Measurements from ENCODE around the gene SETMAR. TPM values are rescaled to one million over a fixed set of nuclear protein-coding genes. Genes with fewer than 3 reads are reported as not detected.

The SETMAR gene
- total RNA-seq, 3 donors from 2014 or later: 11.3 to 15.4 (median 13.2) TPM

GRCh38 chr3:4334548-4334947 is 31.4 kb downstream of the SETMAR start:
- no peaks in the 10 kb centered on the region for H3K4me1 ChIP-seq (ENCODE audit: low read depth)
- no peak overlapping the region for H3K4me3 ChIP-seq
- DNase-seq: no peak
- no peak for TF ChIP-seq CTCF (IDR thresholded peaks at IDR 0.05)
- intact Hi-C loops (cut with DNase I, micrococcal nuclease): no loop called here
- H3K36me3 ChIP-seq (ENCODE audit: low read depth): no peaks in the 10 kb centered on the region
- peaks cover under 1% of the 10 kb centered on the region for H3K9me3 ChIP-seq
- no peak for ATAC-seq

GRCh38 chr3:4335840-4336562 is 32.8 kb downstream of the SETMAR start:
- H3K4me3 ChIP-seq: no peak overlapping the region
- H3K4me1 ChIP-seq (ENCODE audit: low read depth): no peaks in the 10 kb centered on the region
- intact Hi-C loops (cut with DNase I, micrococcal nuclease): no loop called here
- H3K36me3 ChIP-seq (ENCODE audit: low read depth): no peaks in the 10 kb centered on the region
- H3K9me3 ChIP-seq: no peaks in the 10 kb centered on the region
- DNase-seq (no peak), ATAC-seq (no peak)
- TF ChIP-seq CTCF (IDR thresholded peaks at IDR 0.05): no peak

- no peak for ATAC-seq
- DNase-seq: no peak
- Histone ChIP-seq H3K36me3 (ENCODE audit: low read depth) (no peaks in the 10 kb centered on the region), H3K9me3 (no peaks in the 10 kb centered on the region), H3K4me1 (ENCODE audit: low read depth) (no peaks in the 10 kb centered on the region), H3K4me3 (no peak overlapping the region)
- TF ChIP-seq CTCF (IDR thresholded peaks at IDR 0.05): no peak
- intact Hi-C loops (cut with DNase I, micrococcal nuclease): no loop called here
These were observed 33.8 kb downstream of the SETMAR start for GRCh38 chr3:4336850-4337546.

- intact Hi-C loops (cut with DNase I, micrococcal nuclease): no loop called here
- ATAC-seq: no peak
- H3K4me3 ChIP-seq: no peak overlapping the region
- TF ChIP-seq CTCF (IDR thresholded peaks at IDR 0.05): no peak
- no peaks in the 10 kb centered on the region for H3K36me3 ChIP-seq (ENCODE audit: low read depth)
- DNase-seq: no peak
- no peaks in the 10 kb centered on the region for H3K9me3 ChIP-seq
- no peaks in the 10 kb centered on the region for H3K4me1 ChIP-seq (ENCODE audit: low read depth)
These were observed 35.6 kb downstream of the SETMAR start for GRCh38 chr3:4338751-4339150.

GRCh38 chr3:4340077-4340410 is 36.9 kb downstream of the SETMAR start:
- no peak overlapping the region for H3K4me3 ChIP-seq
- DNase-seq (no peak), ATAC-seq (no peak)
- intact Hi-C loops (cut with DNase I, micrococcal nuclease): no loop called here
- no peaks in the 10 kb centered on the region for H3K36me3 ChIP-seq (ENCODE audit: low read depth)
- no peak for TF ChIP-seq CTCF (IDR thresholded peaks at IDR 0.05)
- no peaks in the 10 kb centered on the region for H3K4me1 ChIP-seq (ENCODE audit: low read depth)
- no peaks in the 10 kb centered on the region for H3K9me3 ChIP-seq
